T-helper 2 cell treated with Interferon-gamma antibody and Interleukin-4, amounts not matched to agents 100 ng/mL and 5 ng/mL, for 36 hours (primary cell): ENCODE results near the gene TSPAN7. TPM values are rescaled to one million over a fixed set of nuclear protein-coding genes. Genes with fewer than 3 reads are reported as not detected.

Experiments used
- intact Hi-C: fragments of 100-400 bp; cut with micrococcal nuclease; formaldehyde crosslinking; loops from one replicate; pipeline ENCODE4 v1.15.1; 2023
- total RNA-seq: library from RNA; stranded (reverse); gene quantifications from 2 replicates; pipeline ENCODE4 v1.2.3, GENCODE V29; 2022

The TSPAN7 gene
- total RNA-seq, 1 donor from 2014 or later: not detected

DNA sequence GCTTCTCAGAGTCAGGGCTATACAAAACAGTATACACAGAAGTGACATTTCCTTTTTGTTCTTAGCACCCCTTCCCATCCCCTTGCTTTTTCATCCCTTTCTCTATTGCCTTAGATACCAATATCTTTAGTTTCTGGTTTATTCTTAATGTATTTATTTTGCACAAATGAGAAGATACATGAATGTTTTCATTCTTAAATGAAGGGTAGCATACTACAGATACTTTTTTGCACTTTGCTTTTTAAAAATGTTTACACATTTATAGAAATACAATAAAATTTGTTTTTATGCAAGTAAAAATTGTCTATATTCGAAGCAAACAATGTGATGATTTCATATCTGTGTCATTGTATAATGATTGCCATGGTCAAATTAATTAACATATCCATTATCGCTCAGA, 33.1 kb downstream of the TSPAN7 start:
- intact Hi-C loops: no loop called here

DNA sequence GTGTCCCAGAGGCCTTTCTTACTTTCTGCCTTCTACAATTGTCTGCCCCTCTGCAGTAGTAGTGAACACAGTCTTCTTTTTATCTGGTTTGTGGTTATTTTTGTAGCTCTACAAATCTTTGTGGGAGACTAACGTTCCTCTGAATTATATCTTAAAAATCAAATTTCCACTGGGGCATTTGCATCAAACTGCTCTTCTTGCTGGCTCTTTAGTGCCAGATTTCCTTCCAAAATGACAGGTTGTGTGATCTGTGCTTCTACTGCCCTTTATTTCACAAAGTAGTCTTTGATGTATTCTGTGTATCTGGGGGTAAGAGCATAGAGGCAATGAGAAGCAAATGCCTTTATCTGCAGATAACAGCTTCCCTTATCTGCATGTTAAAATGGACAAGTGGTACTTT, 34.5 kb downstream of the TSPAN7 start:
- intact Hi-C loops: no loop called here

DNA sequence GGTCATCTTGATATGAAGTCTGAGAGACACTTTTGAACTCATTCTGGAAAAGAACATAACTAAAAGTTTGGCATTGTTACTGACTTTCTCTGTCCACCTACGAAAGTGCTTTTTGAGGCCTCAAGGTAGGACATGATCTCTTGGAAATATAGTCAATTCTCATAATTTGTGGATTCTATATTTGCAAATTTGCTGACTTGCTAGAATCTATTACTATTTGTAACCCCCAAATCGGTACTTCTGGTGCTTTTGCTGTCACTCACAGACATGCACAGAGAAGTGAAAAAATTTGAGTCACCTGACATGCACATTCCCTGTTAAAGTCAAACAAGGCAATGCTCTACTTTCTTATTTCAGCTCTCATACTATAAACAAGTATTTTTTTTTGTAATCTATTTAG, 35.6 kb downstream of the TSPAN7 start:
- intact Hi-C loops: no loop called here

DNA sequence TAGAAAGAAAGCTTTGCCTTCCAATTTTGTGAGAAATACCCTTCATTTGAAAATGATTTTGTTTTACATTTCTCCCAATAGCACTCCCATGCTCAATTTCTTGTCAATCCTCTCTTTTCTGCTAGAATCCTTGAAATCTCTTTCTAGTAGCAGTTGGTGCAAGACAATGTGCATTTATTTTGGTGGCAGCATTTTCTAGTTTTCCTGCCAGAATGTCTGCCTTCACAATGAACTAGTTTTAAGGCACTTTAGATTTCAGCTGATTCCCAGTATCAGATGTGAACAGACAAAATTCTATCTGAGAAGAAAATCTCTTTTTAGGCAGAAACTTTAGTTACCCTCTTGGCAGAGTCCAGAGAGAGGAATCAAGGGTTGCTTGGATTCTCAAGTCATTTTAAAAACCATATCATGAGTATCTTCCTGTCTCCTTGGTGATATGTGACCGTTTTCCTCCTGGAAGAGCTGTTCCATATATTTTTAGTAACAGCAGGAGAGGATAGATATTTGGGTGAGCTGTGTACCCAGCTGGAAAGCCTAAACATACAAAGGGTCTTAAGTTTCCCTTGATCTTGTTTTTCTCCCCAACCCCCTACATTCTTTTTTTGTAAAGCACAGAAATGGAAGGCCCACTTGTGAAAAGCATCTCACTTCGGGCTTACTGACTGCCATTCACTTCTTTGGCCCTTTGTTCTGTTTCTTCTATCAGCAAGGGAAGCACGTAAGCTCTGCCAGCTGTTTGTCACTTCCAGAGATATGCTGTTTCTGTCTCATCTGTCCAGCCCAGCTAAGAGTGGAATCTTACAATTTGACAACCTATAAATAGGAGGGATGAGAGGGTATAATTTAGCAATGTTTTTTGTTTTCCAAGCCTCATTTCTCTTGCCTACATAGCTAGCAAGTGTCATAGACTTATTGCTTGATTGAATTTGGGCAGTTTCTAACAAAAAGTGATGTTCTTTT, 38.7 kb downstream of the TSPAN7 start:
- intact Hi-C loops: no loop called here

DNA sequence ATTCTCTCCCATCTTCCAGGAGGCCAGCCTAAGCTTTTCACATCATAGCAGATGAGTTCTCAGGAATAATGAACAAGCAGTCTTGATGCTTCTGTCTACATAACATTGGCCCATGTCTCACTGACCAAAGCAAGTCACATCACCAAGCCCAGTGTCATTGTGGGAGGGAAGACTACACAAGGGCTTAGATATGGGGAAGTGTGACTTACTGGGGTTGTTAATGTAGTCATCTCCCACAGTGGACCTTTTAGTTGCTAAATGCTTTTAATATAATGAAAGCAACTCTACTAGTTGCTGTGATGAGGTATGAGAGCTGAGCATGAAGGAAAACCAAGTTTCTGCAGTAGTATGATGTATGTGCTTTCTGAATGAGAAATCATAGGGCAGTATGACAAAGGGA, 40.5 kb downstream of the TSPAN7 start:
- intact Hi-C loops: no loop called here

DNA sequence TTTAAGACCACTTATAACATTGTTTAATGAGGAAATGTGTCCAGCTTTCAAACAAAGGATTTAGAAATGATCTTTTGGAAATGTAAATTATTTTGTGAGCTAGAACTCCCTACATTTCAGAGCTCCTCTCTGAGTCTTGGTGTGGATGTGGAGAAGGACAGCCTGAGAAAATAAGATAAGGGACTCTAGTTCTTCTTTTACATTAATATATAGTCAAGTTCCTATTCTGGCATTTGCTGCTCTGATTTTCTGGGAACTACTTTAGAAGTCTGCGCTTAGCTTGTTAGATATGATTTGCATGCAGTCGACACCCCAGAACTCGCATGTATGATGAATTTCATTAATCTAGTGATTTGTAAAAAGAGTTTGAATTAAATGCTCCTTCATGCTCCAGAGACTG, 45.5 kb downstream of the TSPAN7 start:
- intact Hi-C loops: no loop called here

DNA sequence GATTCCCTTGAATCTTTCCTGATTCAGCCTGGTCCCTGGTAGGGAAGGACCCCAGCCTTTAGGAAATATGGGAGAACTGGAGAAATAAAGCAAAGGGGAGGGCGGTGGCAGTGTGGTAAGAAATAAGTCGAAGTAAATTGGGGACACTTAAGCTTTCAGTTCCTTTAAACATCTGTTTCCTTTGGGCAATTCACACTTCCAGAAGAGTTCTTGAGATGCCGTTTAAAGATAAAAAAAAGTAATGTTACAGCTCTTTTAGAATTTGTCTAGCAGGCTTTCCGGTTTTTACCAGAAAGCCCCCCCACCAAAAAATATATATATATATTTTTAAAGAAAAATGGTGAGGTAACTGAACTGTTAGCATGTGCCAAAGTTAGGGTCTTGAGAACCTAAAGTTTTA, 46.6 kb downstream of the TSPAN7 start:
- intact Hi-C loops: no loop called here

DNA sequence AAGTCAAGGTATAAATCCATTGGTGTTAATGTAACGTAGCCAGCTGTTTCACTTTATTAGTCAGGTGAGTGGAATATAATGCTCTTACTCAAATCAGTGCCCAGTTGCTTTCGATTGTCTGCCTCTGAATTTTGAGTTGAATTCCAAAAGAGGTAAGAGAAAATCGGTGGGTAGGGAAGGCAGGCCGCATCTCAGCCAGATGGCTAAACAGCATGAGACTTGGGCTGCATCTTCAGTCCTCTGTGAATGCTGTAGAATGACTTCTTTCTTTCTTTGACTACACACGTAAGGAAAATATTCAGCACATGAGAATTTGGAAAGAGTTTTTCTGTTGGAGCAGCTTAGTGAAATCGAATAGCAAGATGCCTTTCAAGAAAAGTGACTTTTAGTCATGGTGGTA, 49.5 kb downstream of the TSPAN7 start:
- intact Hi-C loops: no loop called here

DNA sequence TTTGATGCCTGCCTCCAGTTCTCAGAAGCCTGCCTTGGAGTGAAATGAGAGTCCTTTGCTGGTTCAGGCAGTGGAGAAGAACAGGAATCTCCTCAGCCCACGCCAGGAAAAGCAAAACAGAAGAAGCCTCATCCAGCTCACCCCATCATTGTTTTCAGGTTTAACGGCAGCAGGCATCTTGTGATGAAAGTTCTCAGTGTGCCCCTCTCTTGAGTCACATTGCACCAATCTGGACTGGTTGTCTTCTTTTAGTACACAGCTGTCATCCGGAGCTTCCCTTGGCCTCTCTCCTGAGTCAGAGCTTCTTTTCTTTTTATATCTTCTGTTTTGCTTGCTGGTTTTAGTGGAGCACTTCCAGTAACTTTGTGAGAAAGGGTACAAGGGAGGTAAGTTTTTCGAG, 50.9 kb downstream of the TSPAN7 start:
- intact Hi-C loops: no loop called here

DNA sequence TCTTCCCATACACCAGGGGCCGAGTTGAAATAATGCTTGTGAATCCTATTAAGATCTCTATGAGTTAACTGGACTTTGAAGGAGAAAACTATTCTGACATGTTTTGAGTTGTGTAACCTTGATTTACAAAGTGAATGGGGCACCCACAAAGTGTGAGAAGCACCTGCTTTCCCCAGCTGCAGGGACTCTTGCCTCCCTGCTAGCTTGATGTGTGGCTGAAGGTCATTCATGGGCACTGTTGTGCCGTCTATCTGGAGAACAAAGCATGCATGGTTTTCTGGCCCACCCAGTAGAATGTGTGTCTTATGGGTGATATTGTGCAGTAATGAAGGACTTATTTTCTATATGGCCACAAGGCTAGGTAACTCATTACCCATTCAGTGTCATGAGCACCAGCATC, 53.1 kb downstream of the TSPAN7 start:
- intact Hi-C loops: no loop called here

DNA sequence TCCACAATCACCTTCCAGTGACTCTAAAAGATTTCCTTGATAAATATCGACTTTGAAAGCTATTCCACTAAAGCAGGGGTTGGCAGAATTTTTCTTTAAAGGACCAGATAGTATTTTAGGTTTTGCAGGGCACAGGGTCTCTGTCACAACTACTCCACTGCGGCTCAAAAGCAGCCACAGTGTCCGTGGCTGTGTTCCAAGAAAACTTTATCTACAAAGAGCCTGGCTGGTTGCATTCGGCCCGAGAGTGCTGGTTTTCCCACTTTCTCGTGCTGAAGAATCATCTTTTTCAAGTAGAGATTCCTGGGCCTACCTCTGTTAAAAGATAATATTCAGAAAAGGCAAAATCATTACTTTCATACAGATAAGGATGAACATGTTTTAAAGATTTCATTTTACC, 55.6 kb downstream of the TSPAN7 start:
- intact Hi-C loops: no loop called here

DNA sequence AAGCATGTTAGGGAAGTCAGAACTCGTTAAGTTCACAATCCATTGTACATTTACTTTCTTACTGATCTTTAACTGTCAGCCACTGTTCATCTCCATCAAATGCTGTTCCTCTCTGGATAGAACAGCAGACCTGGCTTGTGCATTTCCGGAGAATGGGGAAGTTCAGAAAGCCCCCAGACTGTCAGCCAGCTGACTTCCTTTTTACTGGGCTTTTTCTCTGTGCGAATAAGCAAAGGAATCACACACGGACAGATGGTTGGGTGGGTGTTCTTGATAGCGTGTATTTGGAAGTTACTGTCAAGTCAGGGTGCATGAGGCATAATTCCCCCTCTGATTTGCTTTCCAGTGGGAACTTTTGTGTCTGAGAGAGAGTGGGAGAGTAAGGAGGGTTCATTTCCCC, 56.8 kb downstream of the TSPAN7 start:
- intact Hi-C loops: no loop called here

DNA sequence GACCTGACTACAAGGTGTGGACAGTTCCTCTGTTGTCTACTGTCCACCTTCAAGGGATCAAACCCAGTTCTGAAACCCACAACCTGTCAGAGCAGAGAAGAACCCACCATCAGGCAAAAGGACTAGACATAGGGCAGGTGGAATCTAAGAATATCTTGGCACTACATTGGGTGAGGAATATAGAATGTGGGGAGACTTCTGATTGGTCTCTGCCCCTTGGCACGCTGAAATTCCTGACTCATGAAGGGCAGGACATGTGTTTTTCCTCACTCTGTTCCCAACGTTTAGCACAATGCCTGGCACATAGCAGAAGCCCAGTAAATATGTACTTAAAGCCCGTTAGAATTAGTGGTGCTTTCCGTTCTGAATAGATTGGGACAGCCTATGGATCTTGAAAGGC, 59.3 kb downstream of the TSPAN7 start:
- intact Hi-C loops: no loop called here

DNA sequence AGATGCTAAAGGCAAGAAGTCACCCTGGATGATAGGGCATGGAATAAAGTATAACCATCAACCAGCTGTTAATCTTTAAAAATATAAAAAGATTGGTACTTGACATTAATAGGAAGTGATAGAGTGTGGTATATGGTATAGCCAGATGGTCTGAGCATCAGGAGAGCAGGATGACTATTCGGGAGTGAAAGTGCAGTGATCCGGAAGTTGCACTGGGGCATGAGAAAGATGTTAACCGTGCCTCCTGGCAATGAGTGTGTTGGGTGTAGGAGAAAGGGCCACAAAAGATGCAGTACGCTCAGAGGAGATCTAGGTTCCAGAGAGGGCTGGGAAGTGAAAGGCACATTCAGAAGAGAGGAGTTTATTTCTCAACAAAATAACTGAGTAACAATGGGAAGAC, 65.0 kb downstream of the TSPAN7 start:
- intact Hi-C loops: no loop called here

DNA sequence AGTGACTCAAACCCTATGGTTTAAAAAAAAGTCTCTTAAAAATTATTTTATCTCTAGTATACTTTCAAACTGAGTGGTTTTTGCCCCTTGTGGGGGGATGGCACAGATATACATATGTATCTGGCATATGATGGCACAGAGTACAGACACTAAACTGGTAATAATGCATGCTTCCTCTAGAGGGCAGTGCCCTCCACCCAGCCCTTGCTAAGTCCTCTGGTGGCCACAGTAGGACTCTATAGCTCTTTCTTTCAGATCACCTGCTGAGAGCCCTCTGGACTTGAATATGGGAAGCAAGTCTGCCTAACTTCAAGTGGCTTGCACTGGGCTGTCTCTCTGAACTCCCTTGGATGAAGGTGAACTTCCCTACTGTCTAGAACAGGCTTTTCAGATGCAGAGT, 66.3 kb downstream of the TSPAN7 start:
- intact Hi-C loops: no loop called here

DNA sequence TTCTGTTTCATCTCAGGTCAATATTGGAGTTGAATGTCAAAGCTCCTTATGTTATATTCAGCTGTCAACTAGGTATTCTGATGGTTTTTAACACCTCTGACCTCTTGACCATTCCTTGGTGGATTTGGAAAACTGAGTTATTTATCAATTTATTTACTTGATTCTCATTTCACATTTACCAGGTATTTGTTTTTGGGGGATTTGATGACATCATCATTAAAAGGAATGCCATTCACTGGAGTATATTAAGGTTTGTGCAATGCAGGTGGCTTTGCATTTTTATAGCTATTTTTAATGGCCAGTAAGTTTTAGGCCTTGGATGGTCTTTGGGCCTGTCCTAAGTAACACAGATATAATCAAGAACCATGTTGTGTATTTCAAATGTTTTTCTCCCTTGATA, 67.2 kb downstream of the TSPAN7 start:
- intact Hi-C loops: no loop called here

DNA sequence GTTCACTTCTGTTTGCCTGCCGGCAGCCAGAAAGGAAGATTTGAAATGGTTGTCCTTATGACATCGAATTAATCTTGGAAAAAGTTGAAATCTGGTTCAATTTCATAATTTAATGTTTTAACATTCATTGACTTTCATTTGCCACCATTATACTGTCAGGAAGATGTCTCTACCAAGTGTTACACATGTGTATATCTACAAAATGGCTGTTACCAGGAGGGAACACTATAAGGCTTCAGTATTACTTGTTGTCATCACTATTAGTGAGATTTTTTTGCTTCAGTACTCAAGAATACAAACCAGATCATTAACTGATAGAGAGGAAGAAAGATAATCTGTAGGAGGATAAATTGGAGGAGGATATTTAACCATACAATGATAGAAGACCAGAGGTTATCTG, 71.2 kb downstream of the TSPAN7 start:
- intact Hi-C loops: no loop called here

DNA sequence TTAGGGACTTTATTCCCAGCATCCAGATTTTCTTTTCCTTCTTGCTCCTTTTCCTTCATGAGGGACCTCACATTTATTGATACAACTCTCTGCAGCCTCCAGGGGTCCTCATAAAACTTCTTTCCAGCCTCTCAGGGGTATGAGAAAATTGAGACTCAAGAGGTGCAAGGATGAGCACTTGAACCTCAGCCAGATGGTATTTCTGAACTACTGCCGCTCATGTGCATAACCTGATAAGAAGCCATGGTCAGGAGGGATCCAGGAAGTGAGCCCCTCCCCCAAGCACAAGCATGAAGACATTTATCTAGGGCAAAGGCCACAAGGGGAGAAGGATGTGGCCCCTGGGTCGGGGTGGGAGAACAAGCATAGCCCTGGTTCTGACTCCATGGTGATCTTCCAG, 73.3 kb downstream of the TSPAN7 start:
- intact Hi-C loops: no loop called here

DNA sequence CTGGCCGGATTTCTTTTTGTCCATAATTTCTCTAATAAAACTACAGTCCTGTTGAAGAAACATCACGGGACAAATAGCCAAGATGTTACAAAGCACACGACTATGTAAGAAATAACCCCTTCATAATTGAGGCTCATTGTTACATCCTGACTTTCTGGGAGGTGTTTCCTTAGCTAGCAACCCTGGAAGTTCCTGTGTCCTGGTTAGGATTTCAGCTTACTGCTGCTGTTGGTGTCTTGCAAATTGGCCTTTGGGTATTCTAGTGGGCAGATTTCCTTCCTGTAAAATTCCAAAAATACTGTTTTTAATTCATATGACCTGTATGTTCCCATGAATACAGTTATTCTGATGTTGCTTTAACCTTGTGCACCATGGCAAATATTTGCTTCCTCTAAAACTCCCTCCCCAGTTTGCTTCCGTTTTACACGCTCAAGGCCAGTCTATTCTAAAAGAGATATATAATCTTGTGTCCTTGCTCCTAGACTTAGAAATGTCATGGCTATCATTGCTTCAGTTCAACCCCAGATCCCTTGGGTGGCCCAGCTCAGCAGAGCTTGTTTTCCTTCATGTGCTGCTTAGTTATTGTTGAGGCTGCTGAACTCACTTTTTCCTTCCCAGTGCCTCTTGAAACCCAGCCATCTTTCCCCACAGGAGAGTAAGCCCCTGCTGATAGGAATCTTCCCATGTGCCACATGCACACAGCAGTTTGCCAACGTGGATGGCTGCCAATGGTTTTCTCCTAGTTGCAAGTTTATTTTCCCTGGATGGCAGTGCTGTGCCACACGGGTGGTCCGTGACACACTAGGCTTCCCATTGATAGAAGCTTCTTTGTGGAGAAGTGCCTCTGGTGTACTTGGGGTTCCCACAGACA, 75.8 kb downstream of the TSPAN7 start:
- intact Hi-C loops: no loop called here

DNA sequence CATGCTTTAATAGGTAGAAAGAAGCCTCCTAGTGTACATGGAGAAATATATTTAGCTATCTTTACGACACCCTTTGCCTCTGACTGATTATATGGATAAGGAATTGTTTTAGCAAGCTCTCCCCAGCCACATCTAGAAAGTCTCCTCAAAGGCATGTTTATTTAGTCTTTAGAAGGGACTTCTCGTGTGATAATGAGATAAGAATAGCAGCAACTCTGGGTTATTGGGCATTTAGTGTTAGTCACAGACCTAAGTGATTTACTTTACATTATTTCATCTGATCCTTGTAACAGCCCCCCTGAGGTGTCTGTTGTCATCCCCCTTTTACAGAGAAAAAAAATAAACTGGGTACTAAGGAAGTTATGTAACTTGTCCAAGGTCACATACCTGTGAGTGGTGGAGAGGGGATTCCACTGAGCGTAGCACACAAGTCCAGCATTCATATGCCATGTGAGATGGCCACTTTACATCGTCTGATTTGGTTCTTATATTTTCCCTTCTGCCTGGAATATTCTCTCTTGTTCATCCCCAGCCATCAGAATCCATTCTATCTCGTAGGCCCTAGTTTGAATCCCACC, 77.7 kb downstream of the TSPAN7 start:
- intact Hi-C loops: no loop called here

DNA sequence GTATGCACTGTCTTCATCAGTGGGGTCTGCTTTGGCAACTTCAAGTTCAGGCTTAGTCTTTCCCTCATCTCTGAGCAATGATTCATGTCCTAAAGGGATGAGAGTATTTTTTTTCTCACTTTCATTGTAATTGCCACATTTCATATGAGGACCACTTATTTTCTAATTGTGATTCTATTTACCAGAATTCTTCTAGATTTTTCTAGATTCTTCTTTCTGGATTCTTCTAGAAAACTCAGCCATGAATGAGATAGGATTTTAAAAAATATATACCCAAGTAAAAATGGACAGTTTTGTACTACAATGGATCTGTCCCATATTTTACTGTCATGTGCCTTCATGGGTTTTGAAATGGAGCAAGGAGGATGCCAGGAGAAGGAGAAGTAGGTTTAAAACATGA, 78.4 kb downstream of the TSPAN7 start:
- intact Hi-C loops: no loop called here

DNA sequence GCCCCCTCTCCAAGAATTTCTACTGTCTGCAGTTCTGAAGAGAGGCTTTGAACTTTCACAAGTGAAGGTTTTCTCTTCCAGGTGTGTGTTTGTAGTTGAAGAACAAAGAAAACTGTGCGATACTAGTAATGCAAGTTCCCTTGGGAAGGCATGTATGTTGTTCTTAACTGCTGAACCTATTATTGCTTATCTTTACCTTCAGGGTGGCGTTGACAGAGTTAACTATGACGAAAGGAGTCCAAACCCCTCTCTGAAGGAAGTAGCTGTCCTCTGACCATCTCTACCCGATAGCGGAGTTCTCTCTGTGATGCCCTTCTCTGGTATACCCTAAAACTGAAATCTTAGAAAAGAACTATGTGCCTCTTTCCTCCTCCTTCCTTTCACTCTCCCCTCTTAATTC, 79.9 kb downstream of the TSPAN7 start:
- intact Hi-C loops: no loop called here
